LNCaP clone FGC (cell line): ENCODE data around the gene BTBD1.
"Not testable (repeated sequence)": the region's sequence is repeated elsewhere in the genome, so short reads cannot be mapped to it uniquely, and the experiment has no call there.

Experiments used
- DNase-seq: peaks from one replicate; pipeline ENCODE4 v3.0.0-alpha.2; 2011; ENCODE audit warnings: low read depth
- H3K4me3 ChIP-seq: 2 replicates; pipeline ENCODE4 v1.5.1; 2011; ENCODE audit warnings: mild to moderate bottlenecking, low read depth, low read length, control low read depth
- CTCF ChIP-seq: IDR thresholded peaks from 2 replicates; pipeline ENCODE4 v1.5.1; 2012; ENCODE audit warnings: mild to moderate bottlenecking; ENCODE audit not compliant: control insufficient read depth, insufficient read depth; ENCODE audit errors: extremely low read depth

BTBD1 gene

GRCh38 chr15:83011271-83012075, 55.6 kb downstream of the BTBD1 start, which contains the start of gene C15orf40:
TSS of gene C15orf40 (minus strand) at chr15:83011639. CDS start at chr15:83011607, 32 bp downstream.
- peak; percentile 72 for DNase-seq
- H3K4me3 ChIP-seq, result peak within 1 kb of the TSS; percentile 97
- peak; percentile 98 for TF ChIP-seq CTCF

DNA sequence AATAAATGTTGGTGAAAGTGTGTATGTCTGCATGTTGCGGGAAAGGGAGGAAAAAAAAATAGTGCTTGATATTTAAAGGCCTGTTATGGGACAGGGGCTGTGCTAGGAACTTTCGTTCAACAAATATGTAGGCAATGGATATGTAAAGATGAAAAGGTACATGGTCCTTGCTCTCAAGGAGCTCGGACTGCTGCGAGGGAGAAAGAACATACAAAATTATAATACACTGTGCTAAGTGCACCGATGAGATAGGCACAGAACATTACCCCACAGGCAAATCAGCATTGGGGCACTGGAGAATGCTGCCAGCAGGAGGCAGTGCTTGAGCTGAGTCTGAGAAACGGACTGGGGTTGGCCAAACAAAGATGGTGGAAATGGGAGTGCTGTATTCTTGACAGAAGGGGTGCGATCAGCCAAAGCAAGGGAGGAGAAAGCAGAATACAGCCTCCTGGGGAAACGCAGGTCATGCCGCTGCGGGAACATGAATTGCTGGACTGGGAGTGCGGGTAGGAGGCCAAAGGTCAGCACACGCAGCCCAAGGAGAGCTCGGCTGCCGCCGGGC, 56.3 kb downstream of the BTBD1 start:
- peak; percentile 98 for TF ChIP-seq CTCF
- peak overlapping the region; percentile 97 for H3K4me3 ChIP-seq
- DNase-seq, result peak; percentile 52

- H3K4me3 ChIP-seq, DNase-seq: not testable (repeated sequence)
Measured at GRCh38 chr15:83000672-83001031, 66.4 kb downstream of the BTBD1 start.

DNA sequence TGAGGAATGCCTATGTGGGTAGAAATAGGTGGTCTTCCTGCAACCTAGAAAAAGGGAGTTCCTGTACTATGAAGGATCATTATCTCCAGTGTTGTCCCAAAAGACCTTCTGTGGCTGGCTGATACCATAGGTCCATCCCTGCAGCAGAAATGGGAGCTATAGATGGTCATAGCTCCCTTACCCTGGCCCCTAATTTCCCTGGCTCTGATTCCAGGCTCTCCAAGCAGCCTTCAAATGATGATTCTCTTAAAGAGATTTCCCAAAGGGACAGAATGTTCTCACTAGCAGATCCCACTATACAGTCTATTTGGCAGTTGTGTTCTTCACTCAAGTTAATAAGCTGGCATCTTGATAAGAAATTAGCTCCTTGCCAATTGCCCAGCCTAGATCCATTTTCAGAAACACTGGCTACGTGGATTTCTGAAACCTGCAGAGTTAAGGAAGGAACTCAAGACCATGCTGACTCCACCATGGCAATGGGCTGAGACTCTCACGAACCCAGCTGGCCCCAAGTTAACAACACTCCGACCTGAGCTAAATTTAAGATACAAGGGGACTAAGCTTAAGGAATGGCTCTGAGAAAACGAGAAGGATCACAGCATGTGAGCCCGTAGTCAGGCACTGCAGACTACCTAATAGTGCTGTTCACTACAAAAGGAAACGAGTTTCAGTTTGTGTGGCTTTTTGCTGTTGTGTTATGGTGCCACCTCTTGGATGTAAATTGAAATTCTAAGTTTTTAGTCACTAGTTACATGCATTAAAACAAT, 67.0 kb downstream of the BTBD1 start:
- TF ChIP-seq CTCF, result peak; percentile 66
- peak overlapping the region; percentile 47 for H3K4me3 ChIP-seq

DNA sequence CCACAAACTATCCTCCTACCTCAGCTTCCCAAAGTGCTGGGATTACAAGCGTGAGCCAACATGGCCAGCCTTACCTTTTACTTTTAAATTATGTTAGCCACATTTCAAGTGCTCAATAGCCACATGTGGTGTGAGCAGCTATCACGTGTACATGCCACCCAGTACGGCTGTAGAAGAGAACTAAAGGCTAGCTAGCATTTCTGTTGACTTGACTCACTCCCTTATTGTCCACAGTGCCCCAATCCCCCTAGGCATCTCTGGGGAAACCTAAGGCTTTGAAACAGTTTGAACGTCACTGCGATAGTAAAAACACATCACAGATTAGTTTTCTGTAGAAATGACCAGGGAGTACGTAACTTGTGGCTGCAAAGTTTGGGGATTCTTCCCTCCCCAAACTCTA, 67.6 kb downstream of the BTBD1 start:
- no peak for DNase-seq
- no peak overlapping the region for H3K4me3 ChIP-seq
- no peak for TF ChIP-seq CTCF

More for the DNA sequence above, 67.0 kb downstream of the BTBD1 start:
- peak; percentile 58 for DNase-seq

DNA sequence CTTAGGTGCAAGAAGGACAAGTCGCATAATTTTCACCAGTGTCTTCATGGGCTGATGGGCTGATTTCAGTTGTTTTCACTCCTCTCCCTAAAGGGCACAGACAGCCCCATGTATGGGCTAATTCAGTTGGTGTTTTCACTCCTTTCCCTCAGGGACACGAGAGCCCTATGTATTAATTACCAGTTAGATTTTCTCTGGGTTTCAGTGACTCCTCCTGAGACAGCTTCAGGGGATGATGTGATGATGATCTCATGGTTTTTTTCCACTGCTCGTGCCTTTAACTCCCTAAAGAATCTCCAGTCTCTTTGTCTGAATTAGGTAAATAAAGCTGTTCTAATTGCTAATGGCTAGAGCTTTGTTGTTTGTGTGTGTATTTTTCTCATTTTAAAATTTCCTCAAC, 71.1 kb downstream of the BTBD1 start:
- DNase-seq, result no peak
- no peak overlapping the region for H3K4me3 ChIP-seq
- TF ChIP-seq CTCF, result no peak

GRCh38 chr15:82995076-82995475, 72.0 kb downstream of the BTBD1 start:
- no peak overlapping the region for H3K4me3 ChIP-seq
- no peak for DNase-seq
- TF ChIP-seq CTCF, result no peak
